ENCODE data around the gene POFUT1. TPM values are rescaled to one million over a fixed set of nuclear protein-coding genes. Genes with fewer than 3 reads are reported as not detected.

POFUT1 gene
- total and polyA plus RNA-seq, 9 of the 15 experiments (the other 6 are each of a cell fraction or from before 2014, with no cell fraction given) = 3.5 to 44.7 (median 23.5) TPM

- intact Hi-C loops (cut with micrococcal nuclease) = no loop called here
- TF ChIP-seq ZKSCAN3 (CRISPR knock-in tag; IDR thresholded peaks at IDR 0.05) (no peak), NFE2L1 (tag; IDR thresholded peaks at IDR 0.05; ENCODE audit: borderline replicate concordance, low read depth) (no peak), RNF2 (IDR thresholded peaks at IDR 0.05) (no peak), ZBTB34 (CRISPR knock-in tag; IDR thresholded peaks at IDR 0.05) (no peak), CCNT2 (IDR thresholded peaks at IDR 0.05; ENCODE audit: borderline replicate concordance, extremely low read depth, insufficient read length, low read depth, low read length) (no peak), BMI1 (IDR thresholded peaks at IDR 0.05; ENCODE audit: low read length) (no peak), MITF (IDR thresholded peaks at IDR 0.05) (no peak), ARID1B (IDR thresholded peaks at IDR 0.05) (no peak), HDGF (IDR thresholded peaks at IDR 0.05) (no peak)
- peaks cover 82% of the 10 kb centered on the region for H3K36me3 ChIP-seq (ENCODE audit: control insufficient read depth, insufficient read depth, low read length)
- no peak overlapping the region for H3K4me2 ChIP-seq (ENCODE audit: insufficient read depth, low read length)
- BruUV-seq (replicated peaks) = no TSS peak
- H3K79me2 ChIP-seq (ENCODE audit: control insufficient read depth, insufficient read depth, low read length) = no peaks in the 10 kb centered on the region
- WGBS (ENCODE audit: insufficient coverage, low coverage, missing lambda C conversion rate) = 68% methylated on average over 3 of the region's 3 CpGs
- no peak overlapping the region for H3K27ac ChIP-seq (ENCODE audit: extremely low read depth, low read depth, low read length)
- H3K27me3 ChIP-seq (ENCODE audit: control insufficient read depth in 2 of 2, insufficient read depth in 2 of 2, low read length in 2 of 2) = no peaks in the 10 kb centered on the region
- H3K4me1 ChIP-seq (replicated peaks in 1 of 2; ENCODE audit: control insufficient read depth in 2 of 2, insufficient read depth in 2 of 2, low read length in 2 of 2) = peaks cover 10 to 14% of the 10 kb centered on the region in 2 experiments
- H3K9me3 ChIP-seq (replicated peaks; ENCODE audit: control insufficient read depth, insufficient read depth, low read depth, low read length) = no peaks in the 10 kb centered on the region
- ATAC-seq = no peak
- FAIRE-seq = no peak
- H3K4me3 ChIP-seq = no peak overlapping the region
- no peak overlapping the region for H2AFZ ChIP-seq (ENCODE audit: low read depth, low read length)
- DNase-seq (ENCODE audit: extremely low read depth in 1 of 4, low spot score in 3 of 4) = no peak
- CTCF ChIA-PET (ENCODE audit: low intra/inter-chr PET ratio) = no interaction called here
- H4K20me1 ChIP-seq (replicated peaks; ENCODE audit: control insufficient read depth, insufficient read depth, low read length) = no peaks in the 10 kb centered on the region
- POLR2A ChIA-PET = no interaction called here
- no peak overlapping the region for H3K9ac ChIP-seq (ENCODE audit: insufficient read depth in 1 of 2, low read depth in 2 of 2, low read length in 2 of 2)
- in situ Hi-C loops (cut with MboI) = loop anchor here (25.0 kb wide), 1 partner anchor 500 kb away; the partner anchor contains the start of gene C20orf203
- no peaks in the 10 kb centered on the region for H3K9me1 ChIP-seq (ENCODE audit: control insufficient read depth, insufficient read depth, low read length)
These were observed 45.3 kb upstream of the POFUT1 start for GRCh38 chr20:32162351-32162750.

Measured in K562 (cell line).